ENCODE measurements around the gene ANXA2. TPM values are rescaled to one million over a fixed set of nuclear protein-coding genes. Genes with fewer than 3 reads are reported as not detected.

Gene ANXA2
- total and polyA plus RNA-seq, 2 donors from 2014 or later = 383 to 867 TPM

DNA sequence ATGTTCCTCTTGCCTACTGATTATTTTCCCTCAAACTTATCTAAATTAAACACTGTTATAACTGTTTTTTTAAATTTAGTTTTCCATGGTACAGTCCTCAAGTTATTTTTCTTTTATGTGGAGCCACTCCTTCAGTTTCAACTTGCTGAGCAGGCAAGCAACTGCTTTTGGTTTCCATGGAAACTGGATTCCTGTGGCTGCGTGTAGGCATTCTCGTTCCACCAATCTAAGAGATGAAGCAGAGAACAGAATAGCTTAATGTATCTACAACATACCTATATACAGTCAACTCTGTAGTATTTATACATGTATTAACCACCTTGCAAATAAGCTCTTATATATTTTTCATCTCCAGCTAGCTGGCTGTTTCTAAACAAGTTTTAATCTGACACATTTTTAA lies 25.8 kb upstream of the ANXA2 start:
- H3K9me3 ChIP-seq (ENCODE audit: control insufficient read depth in 2 of 3, insufficient read depth in 1 of 3, low read length in 3 of 3) = no peaks in the 10 kb centered on the region
- FAIRE-seq (no peak), DNase-seq (peak in 4 of 5 donors; percentile 69 to 93 (median 82))
- TF ChIP-seq, protein P1, sequence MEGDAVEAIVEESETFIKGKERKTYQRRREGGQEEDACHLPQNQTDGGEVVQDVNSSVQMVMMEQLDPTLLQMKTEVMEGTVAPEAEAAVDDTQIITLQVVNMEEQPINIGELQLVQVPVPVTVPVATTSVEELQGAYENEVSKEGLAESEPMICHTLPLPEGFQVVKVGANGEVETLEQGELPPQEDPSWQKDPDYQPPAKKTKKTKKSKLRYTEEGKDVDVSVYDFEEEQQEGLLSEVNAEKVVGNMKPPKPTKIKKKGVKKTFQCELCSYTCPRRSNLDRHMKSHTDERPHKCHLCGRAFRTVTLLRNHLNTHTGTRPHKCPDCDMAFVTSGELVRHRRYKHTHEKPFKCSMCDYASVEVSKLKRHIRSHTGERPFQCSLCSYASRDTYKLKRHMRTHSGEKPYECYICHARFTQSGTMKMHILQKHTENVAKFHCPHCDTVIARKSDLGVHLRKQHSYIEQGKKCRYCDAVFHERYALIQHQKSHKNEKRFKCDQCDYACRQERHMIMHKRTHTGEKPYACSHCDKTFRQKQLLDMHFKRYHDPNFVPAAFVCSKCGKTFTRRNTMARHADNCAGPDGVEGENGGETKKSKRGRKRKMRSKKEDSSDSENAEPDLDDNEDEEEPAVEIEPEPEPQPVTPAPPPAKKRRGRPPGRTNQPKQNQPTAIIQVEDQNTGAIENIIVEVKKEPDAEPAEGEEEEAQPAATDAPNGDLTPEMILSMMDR (IDR thresholded peaks at IDR 0.05; ENCODE audit: borderline replicate concordance, extremely low read depth, insufficient read depth) = no peak
- H3K4me1 ChIP-seq (ENCODE audit: control insufficient read depth in 2 of 3, insufficient read depth in 2 of 3, low read depth in 1 of 3, low read length in 3 of 3) = no peaks in the 10 kb centered on the region
- no peak overlapping the region for H3K9ac ChIP-seq (ENCODE audit: low read length in 3 of 3)
- H3K27ac ChIP-seq (ENCODE audit: low read depth in 2 of 2, low read length in 2 of 2) = no peak overlapping the region
- H3K4me3 ChIP-seq (ENCODE audit: low read length in 3 of 3) = no peak overlapping the region
- H3K36me3 ChIP-seq (ENCODE audit: control insufficient read depth in 2 of 3, insufficient read depth in 3 of 3, low read length in 3 of 3) = peaks cover 0 to 3% (median 0%) of the 10 kb centered on the region in 3 donors
- intact Hi-C loops (cut with DNase I) = no loop called here
- H3K27me3 ChIP-seq (ENCODE audit: control insufficient read depth, insufficient read depth, low read length) = no peaks in the 10 kb centered on the region

DNA sequence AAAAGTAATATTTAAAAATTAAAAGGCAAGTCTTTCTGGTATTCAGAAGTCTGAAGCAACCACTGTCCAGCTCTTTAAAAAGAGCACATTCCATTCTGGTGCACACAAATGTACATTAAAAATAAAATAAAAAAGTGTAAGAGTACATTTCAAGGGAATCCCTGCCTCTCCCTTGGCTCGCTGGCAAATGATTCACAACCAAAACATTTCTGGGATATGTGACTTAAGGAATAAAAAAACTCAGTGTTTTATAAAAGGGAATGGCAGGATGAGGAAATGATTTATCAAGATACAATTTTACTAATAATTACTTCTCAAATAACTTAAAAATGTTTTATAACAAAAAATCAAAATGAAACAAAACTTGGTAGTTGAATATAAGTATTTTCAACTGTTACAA lies 23.8 kb upstream of the ANXA2 start:
- no peaks in the 10 kb centered on the region for H3K27me3 ChIP-seq (ENCODE audit: control insufficient read depth, insufficient read depth, low read length)
- no peak overlapping the region for H3K27ac ChIP-seq (ENCODE audit: low read depth in 2 of 2, low read length in 2 of 2)
- H3K4me3 ChIP-seq (ENCODE audit: low read length in 3 of 3) = no peak overlapping the region
- no peaks in the 10 kb centered on the region for H3K36me3 ChIP-seq (ENCODE audit: control insufficient read depth in 2 of 3, insufficient read depth in 3 of 3, low read length in 3 of 3)
- DNase-seq (no peak), FAIRE-seq (no peak)
- TF ChIP-seq, protein P1 (IDR thresholded peaks at IDR 0.05; ENCODE audit: borderline replicate concordance, extremely low read depth, insufficient read depth) = no peak
- no peak overlapping the region for H3K9ac ChIP-seq (ENCODE audit: low read length in 3 of 3)
- H3K9me3 ChIP-seq (ENCODE audit: control insufficient read depth in 2 of 3, insufficient read depth in 1 of 3, low read length in 3 of 3) = no peaks in the 10 kb centered on the region
- intact Hi-C loops (cut with DNase I) = no loop called here
- H3K4me1 ChIP-seq (ENCODE audit: control insufficient read depth in 2 of 3, insufficient read depth in 2 of 3, low read depth in 1 of 3, low read length in 3 of 3) = no peaks in the 10 kb centered on the region

DNA sequence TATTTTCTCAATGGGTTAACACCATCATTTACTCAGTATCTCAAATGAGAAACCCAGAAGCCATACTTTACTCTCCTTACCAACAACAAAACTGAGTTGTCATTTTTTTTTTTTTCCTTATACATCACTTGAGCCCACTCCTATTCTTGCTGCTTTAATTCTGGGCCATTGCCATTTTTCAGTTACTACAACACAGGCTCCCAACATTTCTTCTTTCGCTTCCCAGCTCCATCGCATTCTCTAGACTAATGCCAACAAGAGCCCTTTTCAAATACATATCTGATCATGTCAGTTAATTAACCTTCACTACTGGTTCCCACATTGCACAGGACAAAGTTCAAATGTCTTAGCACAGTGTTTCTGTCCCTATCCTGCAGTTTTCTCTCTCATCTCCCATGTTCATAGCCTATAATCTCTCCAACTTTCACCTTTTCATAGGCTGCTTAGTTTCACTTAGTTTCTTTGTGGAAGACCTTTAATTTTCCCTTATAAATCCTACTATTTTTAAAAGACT lies 22.5 kb upstream of the ANXA2 start:
- Histone ChIP-seq H3K9ac (ENCODE audit: low read length in 3 of 3) (no peak overlapping the region), H3K27ac (ENCODE audit: low read depth in 2 of 2, low read length in 2 of 2) (no peak overlapping the region), H3K36me3 (ENCODE audit: control insufficient read depth in 2 of 3, insufficient read depth in 3 of 3, low read length in 3 of 3) (no peaks in the 10 kb centered on the region), H3K4me3 (ENCODE audit: low read length in 3 of 3) (no peak overlapping the region), H3K27me3 (ENCODE audit: control insufficient read depth, insufficient read depth, low read length) (no peaks in the 10 kb centered on the region), H3K9me3 (ENCODE audit: control insufficient read depth in 2 of 3, insufficient read depth in 1 of 3, low read length in 3 of 3) (no peaks in the 10 kb centered on the region), H3K4me1 (ENCODE audit: control insufficient read depth in 2 of 3, insufficient read depth in 2 of 3, low read depth in 1 of 3, low read length in 3 of 3) (no peaks in the 10 kb centered on the region)
- TF ChIP-seq, protein P1 (IDR thresholded peaks at IDR 0.05; ENCODE audit: borderline replicate concordance, extremely low read depth, insufficient read depth) = no peak
- FAIRE-seq (no peak), DNase-seq (no peak)
- intact Hi-C loops (cut with DNase I) = no loop called here

DNA sequence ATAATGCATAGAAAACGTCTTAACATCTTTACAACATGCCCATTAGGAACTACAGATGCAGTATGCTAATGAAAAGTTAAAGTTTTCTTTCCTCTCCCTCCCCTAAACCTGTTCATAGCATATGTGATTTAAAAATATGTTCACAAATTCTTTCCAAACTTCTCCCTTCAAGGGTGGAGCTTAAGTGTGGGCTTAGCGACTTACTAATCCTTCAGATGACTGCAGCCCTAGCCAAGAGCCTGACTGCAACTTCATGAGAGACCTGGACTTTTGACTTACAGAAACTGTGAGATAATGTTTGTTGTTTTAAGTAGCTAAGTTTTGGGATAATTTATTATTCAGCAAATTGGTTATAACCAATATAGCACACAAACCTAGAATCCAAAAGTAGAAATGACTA lies 22.0 kb upstream of the ANXA2 start:
- FAIRE-seq (no peak), DNase-seq (no peak)
- TF ChIP-seq, protein P1 (IDR thresholded peaks at IDR 0.05; ENCODE audit: borderline replicate concordance, extremely low read depth, insufficient read depth) = no peak
- Histone ChIP-seq H3K9ac (ENCODE audit: low read length in 3 of 3) (no peak overlapping the region), H3K4me1 (ENCODE audit: control insufficient read depth in 2 of 3, insufficient read depth in 2 of 3, low read depth in 1 of 3, low read length in 3 of 3) (no peaks in the 10 kb centered on the region), H3K27ac (ENCODE audit: low read depth in 2 of 2, low read length in 2 of 2) (no peak overlapping the region), H3K36me3 (ENCODE audit: control insufficient read depth in 2 of 3, insufficient read depth in 3 of 3, low read length in 3 of 3) (no peaks in the 10 kb centered on the region), H3K9me3 (ENCODE audit: control insufficient read depth in 2 of 3, insufficient read depth in 1 of 3, low read length in 3 of 3) (no peaks in the 10 kb centered on the region), H3K27me3 (ENCODE audit: control insufficient read depth, insufficient read depth, low read length) (no peaks in the 10 kb centered on the region), H3K4me3 (ENCODE audit: low read length in 3 of 3) (no peak overlapping the region)
- intact Hi-C loops (cut with DNase I) = no loop called here
